NCI-H2227 treated with DMSO at 0.1 percent for 48 hours (cell line): ENCODE results near the gene CBFA2T3.
"Not testable (repeated sequence)": the region's sequence is repeated elsewhere in the genome, so short reads cannot be mapped to it uniquely, and the experiment has no call there.

ENCODE experiments used
- DNase-seq: peaks from one replicate; lab custom pipeline; 2025; lab: John Stamatoyannopoulos, UW

CBFA2T3 gene

GRCh38 chr16:88922114-88922825, 54.7 kb downstream of the CBFA2T3 start:
- no peak for DNase-seq

- no peak for DNase-seq
These were observed 55.4 kb downstream of the CBFA2T3 start for GRCh38 chr16:88921591-88921990.

- no peak for DNase-seq
These were observed 56.1 kb downstream of the CBFA2T3 start for GRCh38 chr16:88920618-88921590.

GRCh38 chr16:88919936-88920335, 57.1 kb downstream of the CBFA2T3 start:
- no peak for DNase-seq

GRCh38 chr16:88918896-88919295, 58.1 kb downstream of the CBFA2T3 start:
- not testable (repeated sequence) for DNase-seq

- DNase-seq: no peak
These were observed 58.9 kb downstream of the CBFA2T3 start for GRCh38 chr16:88917915-88918627.

GRCh38 chr16:88917146-88917914, 59.7 kb downstream of the CBFA2T3 start:
- DNase-seq: no peak

GRCh38 chr16:88915639-88916327, 61.2 kb downstream of the CBFA2T3 start:
- DNase-seq: no peak

- no peak for DNase-seq
These were observed 62.1 kb downstream of the CBFA2T3 start for GRCh38 chr16:88914750-88915368.

GRCh38 chr16:88913870-88914269, 63.1 kb downstream of the CBFA2T3 start:
- DNase-seq: no peak

- DNase-seq: no peak
These were observed 63.9 kb downstream of the CBFA2T3 start for GRCh38 chr16:88913001-88913612.

- no peak for DNase-seq
These were observed 64.5 kb downstream of the CBFA2T3 start for GRCh38 chr16:88912556-88912955.

- no peak for DNase-seq
These were observed 65.1 kb downstream of the CBFA2T3 start for GRCh38 chr16:88911946-88912310.

- DNase-seq: no peak
These were observed 65.7 kb downstream of the CBFA2T3 start for GRCh38 chr16:88911136-88911945.

- no peak for DNase-seq
These were observed 66.5 kb downstream of the CBFA2T3 start for GRCh38 chr16:88910284-88911135.

GRCh38 chr16:88909431-88910210, 67.4 kb downstream of the CBFA2T3 start:
- no peak for DNase-seq

- no peak for DNase-seq
These were observed 68.7 kb downstream of the CBFA2T3 start for GRCh38 chr16:88908307-88908706.

- DNase-seq: no peak
These were observed 69.2 kb downstream of the CBFA2T3 start for GRCh38 chr16:88907768-88908167.
